ENCODE data around the gene PLD6.

DNA sequence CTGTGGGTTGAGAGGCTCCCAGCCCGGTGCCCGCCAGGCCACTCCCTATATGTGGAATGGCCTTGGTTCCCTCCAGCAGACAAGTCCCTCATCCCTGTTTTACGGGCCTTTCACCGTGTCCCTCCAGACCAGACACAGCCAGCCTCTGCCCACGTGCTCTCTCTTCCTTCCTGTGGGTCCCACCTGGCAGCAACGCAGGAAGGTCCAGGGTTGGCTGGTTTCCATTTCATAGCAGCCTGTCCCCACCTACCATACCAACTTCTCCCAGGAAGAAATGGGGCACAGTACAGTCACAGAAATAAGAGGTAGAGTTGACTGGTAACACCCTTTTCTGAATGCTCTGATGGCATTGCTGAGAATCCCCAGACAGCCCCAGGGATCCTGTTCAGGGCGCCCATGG lies 34.9 kb downstream of the PLD6 start:
- TF ChIP-seq POLR2AphosphoS5 (IDR thresholded peaks at IDR 0.05; ENCODE audit: low read depth, low read length), result no peak
- TF ChIP-seq, protein P1, sequence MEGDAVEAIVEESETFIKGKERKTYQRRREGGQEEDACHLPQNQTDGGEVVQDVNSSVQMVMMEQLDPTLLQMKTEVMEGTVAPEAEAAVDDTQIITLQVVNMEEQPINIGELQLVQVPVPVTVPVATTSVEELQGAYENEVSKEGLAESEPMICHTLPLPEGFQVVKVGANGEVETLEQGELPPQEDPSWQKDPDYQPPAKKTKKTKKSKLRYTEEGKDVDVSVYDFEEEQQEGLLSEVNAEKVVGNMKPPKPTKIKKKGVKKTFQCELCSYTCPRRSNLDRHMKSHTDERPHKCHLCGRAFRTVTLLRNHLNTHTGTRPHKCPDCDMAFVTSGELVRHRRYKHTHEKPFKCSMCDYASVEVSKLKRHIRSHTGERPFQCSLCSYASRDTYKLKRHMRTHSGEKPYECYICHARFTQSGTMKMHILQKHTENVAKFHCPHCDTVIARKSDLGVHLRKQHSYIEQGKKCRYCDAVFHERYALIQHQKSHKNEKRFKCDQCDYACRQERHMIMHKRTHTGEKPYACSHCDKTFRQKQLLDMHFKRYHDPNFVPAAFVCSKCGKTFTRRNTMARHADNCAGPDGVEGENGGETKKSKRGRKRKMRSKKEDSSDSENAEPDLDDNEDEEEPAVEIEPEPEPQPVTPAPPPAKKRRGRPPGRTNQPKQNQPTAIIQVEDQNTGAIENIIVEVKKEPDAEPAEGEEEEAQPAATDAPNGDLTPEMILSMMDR (IDR thresholded peaks at IDR 0.05), result no peak
